SJSA1 (cell line): ENCODE results near the gene CNPY3. TPM values are rescaled to one million over a fixed set of nuclear protein-coding genes. Genes with fewer than 3 reads are reported as not detected.
"Not testable (repeated sequence)": the region's sequence is repeated elsewhere in the genome, so short reads cannot be mapped to it uniquely, and the experiment has no call there.

ENCODE experiments used
- DNase-seq, 2 experiments: peaks; one replicate each; pipeline ENCODE4 v3.0.0-alpha.2; 2015 to 2020; ENCODE audit warnings: low spot score in 2 of 2, low read depth in 1 of 2
- H3K27ac ChIP-seq: fragments of 250-450 bp; sonication (Bioruptor Pico); 2 replicates; pipeline ENCODE4 v1.5.1; 2020; ENCODE audit warnings: mild to moderate bottlenecking, moderate library complexity
- H3K27me3 ChIP-seq: fragments of 250-450 bp; sonication (Bioruptor Pico); replicated peaks from 2 replicates; pipeline ENCODE4 v1.5.1; 2020; ENCODE audit warnings: mild to moderate bottlenecking, moderate library complexity
- H3K36me3 ChIP-seq: fragments of 250-450 bp; sonication (Bioruptor Pico); 2 replicates; pipeline ENCODE4 v1.5.1; 2020; ENCODE audit warnings: mild to moderate bottlenecking
- H3K4me1 ChIP-seq: fragments of 250-450 bp; sonication (Bioruptor Pico); replicated peaks from 2 replicates; pipeline ENCODE4 v1.6.1; 2021; ENCODE audit warnings: mild to moderate bottlenecking
- H3K4me3 ChIP-seq: fragments of 250-450 bp; sonication (Bioruptor Pico); 2 replicates; pipeline ENCODE4 v1.5.1; 2020; ENCODE audit warnings: mild to moderate bottlenecking
- H3K9me3 ChIP-seq: fragments of 250-450 bp; sonication (Bioruptor Pico); replicated peaks from 2 replicates; pipeline ENCODE4 v1.5.1; 2020; ENCODE audit warnings: mild to moderate bottlenecking
- total RNA-seq: library from RNA; depleted of rRNA; stranded (reverse); fragments of >200 nt; shearing (Covaris generic); gene quantifications from 2 replicates; pipeline ENCODE4 v1.2.3, GENCODE V29; 2014

The CNPY3 gene
- total RNA-seq, 1 experiment from 2014 or later, result 34.3 TPM

DNA sequence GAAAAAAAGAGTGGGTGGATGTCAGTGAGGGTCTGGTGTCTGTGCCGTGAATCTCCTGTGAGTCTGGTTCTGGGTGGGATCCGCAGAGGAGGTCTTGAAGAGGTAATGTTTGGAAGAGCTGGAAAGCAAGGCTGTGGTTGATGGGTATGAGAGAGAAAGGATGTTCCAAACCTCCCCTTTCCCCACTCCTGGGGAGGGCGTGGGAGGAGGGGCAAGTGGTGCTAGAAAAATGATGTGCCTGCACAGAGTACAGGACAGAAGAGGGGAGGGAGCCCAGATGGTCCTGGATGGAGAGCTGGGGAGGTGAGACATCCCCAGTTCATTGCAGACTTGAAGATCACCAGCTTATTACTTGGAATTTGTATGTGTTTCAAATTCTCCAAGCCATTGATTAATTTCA lies 3.1 kb downstream of the CNPY3 start:
- Histone ChIP-seq H3K4me3 (no peak overlapping the region), H3K27ac (no peak overlapping the region), H3K36me3 (peaks cover 58% of the 10 kb centered on the region), H3K9me3 (no peaks in the 10 kb centered on the region), H3K4me1 (peaks cover 16% of the 10 kb centered on the region), H3K27me3 (no peaks in the 10 kb centered on the region)
- DNase-seq, result no peak

DNA sequence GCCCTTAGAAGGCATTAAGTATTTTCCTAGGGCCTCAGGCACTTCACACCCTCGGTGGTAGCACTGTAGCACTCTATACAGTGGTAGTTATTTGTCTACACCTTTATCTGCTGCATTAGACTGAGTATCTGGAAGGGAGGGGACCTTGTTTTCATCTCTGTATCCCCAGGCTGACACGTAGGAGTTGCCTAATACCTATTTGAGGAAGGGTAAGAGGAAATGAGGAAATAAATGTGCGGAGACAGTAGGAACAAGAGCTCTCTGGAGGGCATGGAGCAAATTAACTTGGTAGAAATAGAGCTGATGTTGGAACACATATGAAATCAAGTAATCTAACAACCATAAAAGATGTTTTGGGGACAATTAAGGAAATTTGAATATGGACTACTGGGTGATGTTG lies 3.9 kb downstream of the CNPY3 start:
- DNase-seq, result no peak
- Histone ChIP-seq H3K27ac (no peak overlapping the region), H3K9me3 (no peaks in the 10 kb centered on the region), H3K4me1 (peaks cover 14% of the 10 kb centered on the region), H3K36me3 (peaks cover 64% of the 10 kb centered on the region), H3K4me3 (no peak overlapping the region), H3K27me3 (no peaks in the 10 kb centered on the region)

DNA sequence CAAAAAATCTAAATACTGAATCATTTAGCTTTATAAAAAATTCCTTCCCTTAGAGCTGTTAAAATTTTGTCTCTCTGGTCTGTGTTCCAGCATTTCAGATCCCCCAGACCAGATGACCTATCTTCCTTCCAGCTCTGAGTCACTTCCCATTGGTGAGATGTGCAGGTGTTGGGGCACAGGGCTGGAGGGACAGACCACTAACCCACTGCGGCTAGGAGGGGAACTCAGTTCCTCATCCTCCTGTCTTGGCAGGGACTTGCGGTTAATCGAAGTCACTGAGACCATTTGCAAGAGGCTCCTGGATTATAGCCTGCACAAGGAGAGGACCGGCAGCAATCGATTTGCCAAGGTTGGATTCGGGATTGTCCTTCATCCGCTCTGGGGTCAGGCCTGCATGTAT lies 6.0 kb downstream of the CNPY3 start:
- H3K36me3 ChIP-seq, result peaks cover 79% of the 10 kb centered on the region
- no peak overlapping the region for H3K4me3 ChIP-seq
- H3K4me1 ChIP-seq, result peaks cover 8% of the 10 kb centered on the region; the same call in 1 of the 2 replicates
- H3K9me3 ChIP-seq, result no peaks in the 10 kb centered on the region
- no peak for DNase-seq
- no peaks in the 10 kb centered on the region for H3K27me3 ChIP-seq
- no peak overlapping the region for H3K27ac ChIP-seq

DNA sequence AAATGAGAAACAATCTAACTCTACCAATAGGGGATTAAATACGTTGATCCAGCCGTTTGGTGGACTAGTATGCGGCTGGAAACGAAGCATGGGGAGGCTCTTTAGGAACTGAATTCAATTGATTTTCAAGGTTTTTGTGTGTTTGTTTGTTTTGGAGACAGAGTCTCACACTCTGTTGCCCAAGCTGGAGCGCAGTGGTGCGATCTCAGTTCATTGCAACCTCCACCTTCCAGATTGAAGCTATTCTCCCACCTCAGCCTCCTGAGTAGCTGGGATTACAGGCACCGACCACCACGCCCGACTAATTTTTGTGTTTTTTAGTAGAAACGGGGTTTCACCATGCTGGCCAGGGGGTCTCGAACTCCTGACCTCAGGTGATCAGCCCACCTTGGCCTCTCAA lies 7.1 kb downstream of the CNPY3 start:
- no peaks in the 10 kb centered on the region for H3K4me1 ChIP-seq
- H3K27ac ChIP-seq, result no peak overlapping the region
- no peak for DNase-seq
- no peaks in the 10 kb centered on the region for H3K9me3 ChIP-seq
- H3K27me3 ChIP-seq, result no peaks in the 10 kb centered on the region
- peaks cover 80% of the 10 kb centered on the region for H3K36me3 ChIP-seq
- no peak overlapping the region for H3K4me3 ChIP-seq

DNA sequence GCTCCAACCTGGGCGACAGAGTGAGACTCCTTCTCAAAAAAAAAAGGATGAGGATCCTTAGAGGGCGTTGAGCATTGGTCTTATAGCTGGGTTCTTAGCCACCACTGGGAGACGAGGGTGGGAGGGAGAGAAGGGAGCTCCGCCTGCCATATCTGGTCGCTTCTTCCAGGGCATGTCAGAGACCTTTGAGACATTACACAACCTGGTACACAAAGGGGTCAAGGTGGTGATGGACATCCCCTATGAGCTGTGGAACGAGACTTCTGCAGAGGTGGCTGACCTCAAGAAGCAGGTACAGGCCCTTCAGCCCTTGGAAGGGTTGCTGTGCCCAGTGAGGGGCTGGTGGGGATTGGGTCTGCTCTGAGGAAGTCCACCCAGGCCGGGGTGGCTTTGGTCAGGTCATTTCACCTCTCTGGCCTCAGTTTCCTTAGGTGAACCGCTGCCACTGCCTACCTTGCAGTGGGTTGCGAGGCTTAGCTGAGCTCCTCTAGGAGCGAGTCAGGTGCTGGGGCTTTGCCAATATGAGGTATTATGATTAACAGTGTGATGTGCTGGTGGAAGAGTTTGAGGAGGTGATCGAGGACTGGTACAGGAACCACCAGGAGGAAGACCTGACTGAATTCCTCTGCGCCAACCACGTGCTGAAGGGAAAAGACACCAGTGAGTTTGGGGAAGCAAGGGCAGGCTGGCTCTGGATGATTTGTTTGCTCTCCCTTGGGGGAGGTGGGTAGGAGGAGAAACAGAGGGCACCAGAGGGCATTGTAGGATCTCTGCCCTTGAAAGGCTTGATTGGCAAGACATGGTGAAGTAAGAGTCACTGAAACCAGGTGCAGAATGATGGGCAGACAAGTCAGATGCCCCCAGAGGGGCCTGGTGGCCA lies 8.5 kb downstream of the CNPY3 start:
- H3K4me3 ChIP-seq, result no peak overlapping the region
- no peaks in the 10 kb centered on the region for H3K4me1 ChIP-seq
- no peaks in the 10 kb centered on the region for H3K9me3 ChIP-seq
- no peak for DNase-seq
- H3K36me3 ChIP-seq, result peaks cover 72% of the 10 kb centered on the region
- H3K27me3 ChIP-seq, result no peaks in the 10 kb centered on the region
- no peak overlapping the region for H3K27ac ChIP-seq

DNA sequence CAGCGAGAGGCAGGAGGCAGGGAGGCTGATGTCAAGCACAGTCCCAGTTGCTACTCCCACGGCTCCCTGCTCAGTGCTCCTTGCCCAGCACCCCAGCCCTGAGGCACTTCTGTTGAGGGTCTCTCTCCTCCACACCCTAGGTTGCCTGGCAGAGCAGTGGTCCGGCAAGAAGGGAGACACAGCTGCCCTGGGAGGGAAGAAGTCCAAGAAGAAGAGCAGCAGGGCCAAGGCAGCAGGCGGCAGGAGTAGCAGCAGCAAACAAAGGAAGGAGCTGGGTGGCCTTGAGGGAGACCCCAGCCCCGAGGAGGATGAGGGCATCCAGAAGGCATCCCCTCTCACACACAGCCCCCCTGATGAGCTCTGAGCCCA lies 9.1 kb downstream of the CNPY3 start:
- Histone ChIP-seq H3K27me3 (no peaks in the 10 kb centered on the region), H3K4me3 (no peak overlapping the region), H3K27ac (no peak overlapping the region), H3K4me1 (no peaks in the 10 kb centered on the region), H3K9me3 (no peaks in the 10 kb centered on the region), H3K36me3 (peaks cover 67% of the 10 kb centered on the region)
- DNase-seq, result no peak

DNA sequence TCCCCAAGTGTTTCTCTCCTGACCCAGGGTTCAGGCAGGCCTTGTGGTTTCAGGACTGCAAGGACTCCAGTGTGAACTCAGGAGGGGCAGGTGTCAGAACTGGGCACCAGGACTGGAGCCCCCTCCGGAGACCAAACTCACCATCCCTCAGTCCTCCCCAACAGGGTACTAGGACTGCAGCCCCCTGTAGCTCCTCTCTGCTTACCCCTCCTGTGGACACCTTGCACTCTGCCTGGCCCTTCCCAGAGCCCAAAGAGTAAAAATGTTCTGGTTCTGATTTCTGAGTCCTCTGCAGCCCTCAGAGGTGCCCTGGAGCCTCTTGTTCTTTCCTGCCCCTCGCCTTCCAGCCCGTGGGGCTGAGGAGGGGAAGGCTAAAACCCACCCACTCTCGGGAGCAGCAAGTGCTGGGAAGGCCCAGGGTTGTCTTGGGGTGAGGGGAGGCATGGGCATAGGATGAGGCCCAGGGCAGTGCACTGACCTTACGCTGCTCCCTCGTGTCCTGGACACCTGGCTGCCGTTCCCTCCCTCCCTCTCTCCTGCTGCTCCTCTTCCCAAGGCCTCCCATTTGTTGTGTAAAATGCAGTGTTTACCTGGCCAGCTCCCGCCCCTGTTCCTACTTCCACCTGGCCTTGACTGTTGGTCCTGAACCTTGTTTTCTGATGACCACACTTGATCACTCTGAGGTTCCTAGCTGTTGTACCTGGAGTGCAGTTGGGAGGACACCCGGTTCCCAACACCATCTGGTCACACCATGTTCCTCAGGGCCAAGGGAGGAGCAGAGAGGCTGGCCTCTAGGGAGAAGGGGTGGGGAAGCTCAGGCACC lies 9.9 kb downstream of the CNPY3 start:
- H3K4me3 ChIP-seq, result no peak overlapping the region
- H3K9me3 ChIP-seq, result no peaks in the 10 kb centered on the region
- peaks cover 65% of the 10 kb centered on the region for H3K36me3 ChIP-seq
- DNase-seq, result no peak
- no peak overlapping the region for H3K27ac ChIP-seq
- no peaks in the 10 kb centered on the region for H3K4me1 ChIP-seq
- H3K27me3 ChIP-seq, result no peaks in the 10 kb centered on the region

DNA sequence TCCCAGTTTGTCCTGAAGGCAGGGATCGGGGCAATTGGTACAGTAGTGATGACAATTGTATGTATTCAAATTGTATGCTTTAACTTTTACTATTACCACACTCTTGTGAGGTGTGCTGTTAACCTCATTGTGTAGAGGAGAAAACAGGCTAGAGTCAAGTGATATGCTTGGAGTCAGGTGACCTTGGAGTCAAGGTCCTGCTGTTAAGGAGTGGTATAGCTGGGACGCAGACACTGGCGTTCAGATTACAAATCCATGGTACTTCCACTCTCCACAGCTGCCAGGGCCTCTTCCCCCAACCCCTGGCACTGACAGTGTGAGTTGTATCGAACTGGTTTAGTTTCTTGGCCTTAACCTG lies 10.5 kb downstream of the CNPY3 start:
- no peak for DNase-seq
- H3K9me3 ChIP-seq, result no peaks in the 10 kb centered on the region
- H3K4me1 ChIP-seq, result no peaks in the 10 kb centered on the region
- H3K27me3 ChIP-seq, result no peaks in the 10 kb centered on the region
- H3K4me3 ChIP-seq, result no peak overlapping the region
- no peak overlapping the region for H3K27ac ChIP-seq
- peaks cover 61% of the 10 kb centered on the region for H3K36me3 ChIP-seq

DNA sequence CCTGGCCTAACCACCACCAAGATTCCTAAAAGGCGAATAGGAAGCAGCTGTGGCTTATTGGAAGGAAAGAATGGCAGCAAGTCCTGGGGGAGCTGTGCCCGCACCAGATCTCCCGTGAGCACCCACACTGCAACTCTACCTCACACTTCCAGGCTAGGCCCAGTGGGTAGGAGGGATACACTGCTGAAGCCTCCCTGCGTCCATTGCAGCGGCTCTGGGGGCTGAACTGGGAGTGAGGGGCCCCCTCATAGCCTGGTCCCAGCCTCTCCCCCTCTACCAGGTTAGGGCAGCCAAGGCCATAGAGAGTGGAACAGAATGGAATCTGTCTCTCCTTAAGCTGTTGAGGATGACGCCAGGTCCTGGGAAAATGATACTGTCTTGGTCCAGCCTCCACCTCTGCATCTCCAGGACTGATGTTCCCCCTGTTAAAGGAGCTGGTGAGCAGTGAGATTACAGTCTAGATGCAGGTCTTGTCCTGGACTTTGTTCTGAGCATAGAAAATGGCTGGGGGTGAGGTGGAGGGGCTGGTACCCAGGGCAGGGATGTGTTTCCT lies 11.3 kb downstream of the CNPY3 start:
- Histone ChIP-seq H3K9me3 (no peaks in the 10 kb centered on the region), H3K4me3 (no peak overlapping the region), H3K27ac (no peak overlapping the region), H3K36me3 (peaks cover 55% of the 10 kb centered on the region), H3K4me1 (no peaks in the 10 kb centered on the region), H3K27me3 (no peaks in the 10 kb centered on the region)
- DNase-seq, result no peak

DNA sequence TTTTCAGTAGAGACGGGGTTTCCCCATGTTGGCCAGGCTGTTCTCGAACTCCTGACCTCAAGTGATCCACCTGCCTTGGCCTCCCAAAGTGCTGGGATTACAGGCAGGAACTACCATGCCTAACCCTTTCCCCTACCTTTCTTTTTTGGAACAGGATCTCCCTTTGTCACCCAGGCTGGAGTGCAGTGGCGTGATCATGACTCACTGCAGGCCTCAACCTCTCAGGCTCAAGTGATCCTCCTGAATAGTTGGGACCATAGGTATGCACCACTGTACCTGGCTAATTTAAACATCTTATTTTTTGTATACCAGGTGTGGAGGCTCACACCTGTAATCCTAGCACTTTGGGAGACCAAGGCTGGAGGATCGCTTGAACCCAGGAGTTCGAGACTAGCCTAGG lies 12.1 kb downstream of the CNPY3 start:
- not testable (repeated sequence) for H3K4me1 ChIP-seq, DNase-seq, H3K27ac ChIP-seq, H3K27me3 ChIP-seq, H3K9me3 ChIP-seq, H3K4me3 ChIP-seq
- peaks cover 47% of the 10 kb centered on the region for H3K36me3 ChIP-seq

DNA sequence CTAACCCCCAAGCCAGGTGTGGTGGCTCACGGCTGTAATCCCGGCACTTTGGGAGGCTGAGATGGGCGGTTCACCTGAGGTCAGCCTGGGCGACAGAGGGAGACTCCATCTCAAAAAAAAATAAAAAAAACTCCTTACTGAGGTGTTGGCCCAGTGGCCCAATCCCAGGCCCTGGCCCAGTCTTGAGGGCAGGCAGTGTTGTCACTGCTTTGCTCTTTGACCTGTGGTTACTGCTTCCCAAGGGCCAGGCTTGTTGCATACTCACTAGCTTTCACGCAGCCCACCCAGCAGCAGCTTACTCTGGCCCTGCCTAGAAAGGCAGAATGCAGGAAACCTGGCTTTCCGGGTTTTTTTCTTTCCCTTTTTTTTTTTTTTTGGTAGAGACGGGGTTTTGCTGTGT lies 13.2 kb downstream of the CNPY3 start:
- H3K27me3 ChIP-seq, result no peaks in the 10 kb centered on the region
- no peaks in the 10 kb centered on the region for H3K9me3 ChIP-seq
- no peak overlapping the region for H3K4me3 ChIP-seq
- H3K27ac ChIP-seq, result no peak overlapping the region
- peaks cover 37% of the 10 kb centered on the region for H3K36me3 ChIP-seq
- DNase-seq, result no peak
- H3K4me1 ChIP-seq, result no peaks in the 10 kb centered on the region

DNA sequence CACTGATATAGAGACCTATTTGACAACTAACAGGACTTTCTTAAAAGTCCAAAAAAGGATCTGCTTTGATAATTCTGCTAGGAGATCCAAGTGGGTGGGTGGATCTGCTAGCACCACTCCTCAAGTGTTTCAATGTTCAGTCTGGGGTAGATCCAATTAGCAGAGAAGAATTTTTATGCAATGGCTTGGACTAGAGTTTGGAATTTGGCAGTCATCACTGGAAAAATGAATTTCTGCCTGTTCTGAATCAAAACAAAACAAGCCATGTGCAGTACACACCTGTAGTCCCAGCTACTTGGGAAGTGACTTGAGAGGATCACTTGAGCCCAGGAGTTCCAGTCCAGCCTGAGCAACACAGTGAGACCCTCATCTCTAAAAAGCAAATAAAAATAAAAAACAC lies 18.7 kb downstream of the CNPY3 start:
- Histone ChIP-seq H3K4me3 (no peak overlapping the region), H3K4me1 (no peaks in the 10 kb centered on the region), H3K36me3 (peaks cover 9% of the 10 kb centered on the region), H3K9me3 (no peaks in the 10 kb centered on the region), H3K27me3 (no peaks in the 10 kb centered on the region), H3K27ac (no peak overlapping the region)
- DNase-seq, result no peak

DNA sequence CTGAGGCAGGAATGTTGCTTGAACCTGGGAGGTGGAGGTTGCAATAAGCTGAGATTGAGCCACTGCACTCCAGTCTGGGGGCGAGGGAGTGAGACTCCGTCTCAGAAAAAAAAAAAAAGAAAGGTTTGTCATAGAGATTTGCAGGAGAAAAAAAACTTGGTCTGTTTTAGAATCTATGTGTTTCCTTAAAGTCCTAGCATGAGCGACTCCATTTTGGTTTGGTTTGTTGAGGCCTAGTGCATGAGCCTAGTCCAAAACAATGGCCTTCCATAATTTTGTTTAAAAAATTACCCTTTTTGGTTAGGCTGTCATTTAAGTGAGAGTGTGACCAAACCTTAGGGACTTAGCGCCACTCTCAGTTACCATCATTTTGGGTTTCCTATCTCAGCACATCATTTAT lies 23.1 kb downstream of the CNPY3 start:
- no peak overlapping the region for H3K27ac ChIP-seq
- no peaks in the 10 kb centered on the region for H3K36me3 ChIP-seq
- DNase-seq, result no peak
- no peaks in the 10 kb centered on the region for H3K27me3 ChIP-seq
- no peak overlapping the region for H3K4me3 ChIP-seq
- H3K4me1 ChIP-seq, result no peaks in the 10 kb centered on the region
- no peaks in the 10 kb centered on the region for H3K9me3 ChIP-seq

DNA sequence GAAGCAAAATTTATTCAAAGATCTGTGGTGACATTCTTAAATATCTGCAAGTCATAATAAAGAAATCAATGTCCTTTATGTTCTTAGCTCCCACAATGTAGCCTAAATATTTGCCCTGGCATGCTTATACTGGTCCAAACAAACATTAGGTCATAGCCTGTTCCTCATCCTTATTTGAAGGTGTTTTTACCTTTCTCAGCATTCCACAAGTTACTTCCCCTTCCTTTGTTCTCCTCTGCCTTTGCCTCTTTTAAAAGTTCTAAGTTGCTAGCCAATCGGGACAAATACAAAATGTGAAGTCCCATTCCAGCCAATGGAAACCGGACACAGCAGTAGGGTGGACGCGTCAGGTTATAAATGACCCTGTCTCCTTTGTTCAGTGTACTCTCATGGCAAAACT lies 25.1 kb downstream of the CNPY3 start:
- DNase-seq, H3K36me3 ChIP-seq, H3K27ac ChIP-seq, H3K9me3 ChIP-seq, H3K27me3 ChIP-seq, H3K4me1 ChIP-seq, H3K4me3 ChIP-seq: not testable (repeated sequence)
